Parathyroid adenoma (tissue), 2 donors: Measurements from ENCODE around the gene EXOC4.
A peak's percentile ranks its signal among the peaks of the same experiment; 100 is the strongest.

Source experiments
- H2AFZ ChIP-seq: fragments of 300-600 bp; sonication (generic); one replicate; pipeline ENCODE4 v1.7.0; 2017; ENCODE audit warnings: antibody characterized with exemption, mild to moderate bottlenecking
- H3K27ac ChIP-seq: fragments of 300-600 bp; sonication (generic); one replicate; pipeline ENCODE4 v1.7.0; 2017
- H3K27me3 ChIP-seq: fragments of 300-600 bp; sonication (generic); one replicate; pipeline ENCODE4 v1.7.0; 2017; ENCODE audit warnings: low read length; ENCODE audit not compliant: control insufficient read depth, insufficient read depth
- H3K36me3 ChIP-seq: fragments of 300-600 bp; sonication (generic); one replicate; pipeline ENCODE4 v1.7.0; 2017; ENCODE audit warnings: low read length; ENCODE audit not compliant: control insufficient read depth, insufficient read depth
- H3K4me1 ChIP-seq: fragments of 300-600 bp; sonication (generic); one replicate; pipeline ENCODE4 v1.7.0; 2017; ENCODE audit warnings: control low read depth
- H3K4me2 ChIP-seq: fragments of 300-600 bp; sonication (generic); one replicate; pipeline ENCODE4 v1.7.0; 2017; ENCODE audit warnings: low read length
- H3K4me3 ChIP-seq: fragments of 300-600 bp; sonication (generic); one replicate; pipeline ENCODE4 v1.7.0; 2017; ENCODE audit warnings: low read depth, low read length
- H3K79me2 ChIP-seq: fragments of 300-600 bp; sonication (generic); one replicate; pipeline ENCODE4 v1.7.0; 2017; ENCODE audit warnings: control low read depth
- H3K9ac ChIP-seq: fragments of 300-600 bp; sonication (generic); one replicate; pipeline ENCODE4 v1.7.0; 2017; ENCODE audit warnings: mild to moderate bottlenecking
- H3K9me3 ChIP-seq: fragments of 300-600 bp; sonication (generic); one replicate; pipeline ENCODE4 v1.7.0; 2017; ENCODE audit warnings: low read length; ENCODE audit not compliant: control insufficient read depth
- CTCF ChIP-seq: fragments of 300-600 bp; sonication (generic); IDR thresholded peaks from one replicate; pipeline ENCODE4 v1.7.0; 2017; ENCODE audit warnings: antibody characterized with exemption, mild to moderate bottlenecking
- donor health status: primary hyperparathyroidism.

EXOC4 gene

GRCh38 chr7:133859231-133859630 is 606.4 kb downstream of the EXOC4 start:
- Histone ChIP-seq H2AFZ (no peak overlapping the region), H3K27ac (peak overlapping the region; percentile 73), H3K4me2 (no peak overlapping the region), H3K9me3 (no peaks in the 10 kb centered on the region), H3K4me3 (no peak overlapping the region), H3K9ac (no peak overlapping the region), H3K4me1 (peaks cover 35% of the 10 kb centered on the region), H3K36me3 (no peaks in the 10 kb centered on the region), H3K79me2 (no peaks in the 10 kb centered on the region), H3K27me3 (no peaks in the 10 kb centered on the region)
- TF ChIP-seq CTCF: no peak

GRCh38 chr7:133859871-133860450 is 607.1 kb downstream of the EXOC4 start:
- TF ChIP-seq CTCF: no peak
- Histone ChIP-seq H3K4me3 (no peak overlapping the region), H3K79me2 (no peaks in the 10 kb centered on the region), H3K36me3 (no peaks in the 10 kb centered on the region), H3K9ac (no peak overlapping the region), H3K27me3 (no peaks in the 10 kb centered on the region), H3K4me1 (peaks cover 35% of the 10 kb centered on the region), H3K27ac (peak overlapping the region; percentile 73), H2AFZ (peak overlapping the region; percentile 43), H3K9me3 (no peaks in the 10 kb centered on the region), H3K4me2 (no peak overlapping the region)

GRCh38 chr7:133860628-133861335 is 607.9 kb downstream of the EXOC4 start:
- Histone ChIP-seq H3K4me1 (peaks cover 35% of the 10 kb centered on the region), H3K36me3 (no peaks in the 10 kb centered on the region), H3K9ac (no peak overlapping the region), H3K27me3 (no peaks in the 10 kb centered on the region), H2AFZ (peak overlapping the region; percentile 43), H3K9me3 (no peaks in the 10 kb centered on the region), H3K4me2 (no peak overlapping the region), H3K79me2 (no peaks in the 10 kb centered on the region), H3K27ac (peak overlapping the region; percentile 73), H3K4me3 (no peak overlapping the region)
- no peak for TF ChIP-seq CTCF

GRCh38 chr7:133861876-133862275 is 609.0 kb downstream of the EXOC4 start:
- H3K4me1 ChIP-seq: peaks cover 35% of the 10 kb centered on the region
- H3K79me2 ChIP-seq: no peaks in the 10 kb centered on the region
- H3K36me3 ChIP-seq: no peaks in the 10 kb centered on the region
- no peaks in the 10 kb centered on the region for H3K9me3 ChIP-seq
- H2AFZ ChIP-seq: no peak overlapping the region
- H3K27me3 ChIP-seq: no peaks in the 10 kb centered on the region
- no peak overlapping the region for H3K4me3 ChIP-seq
- H3K27ac ChIP-seq: peak overlapping the region; percentile 73
- H3K4me2 ChIP-seq: peak overlapping the region; percentile 10
- H3K9ac ChIP-seq: no peak overlapping the region
- no peak for TF ChIP-seq CTCF
